ENCODE data around the gene MAN2A1. TPM values are rescaled to one million over a fixed set of nuclear protein-coding genes. Genes with fewer than 3 reads are reported as not detected.

Gene MAN2A1
- total RNA-seq (2014; rRNA removed; shearing (Covaris generic)) = 70.8 and 75.3 TPM in 2 replicates

DNA sequence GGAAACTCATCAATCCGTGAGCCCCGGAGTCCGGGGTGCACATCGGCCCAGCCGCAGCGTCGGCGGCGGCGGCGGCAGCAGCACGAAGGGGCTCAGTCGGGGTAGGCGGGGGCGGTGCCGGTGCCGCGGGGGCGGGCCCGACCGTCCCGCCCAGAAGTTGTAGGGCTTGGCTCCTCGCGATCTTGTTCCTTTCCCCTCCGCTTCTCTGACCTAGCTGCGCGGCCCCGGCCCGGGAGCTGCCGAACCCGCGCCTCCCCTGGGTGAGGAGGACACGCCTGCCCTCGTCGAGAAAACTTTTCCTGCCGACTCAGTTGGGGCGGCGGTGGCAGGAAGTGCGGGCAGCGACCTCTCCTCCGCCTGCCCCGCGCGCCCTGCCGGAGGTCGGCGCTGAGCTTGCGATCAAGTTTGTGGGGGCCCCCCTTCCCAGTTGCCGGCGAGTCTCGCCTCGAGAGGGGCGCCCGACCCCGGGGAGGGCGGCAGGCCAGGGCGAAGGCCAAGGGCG, at the start of gene MAN2A1:
Gene MAN2A1 (plus strand): TSS at position 188 of the 502 bp plus-strand sequence. CDS start 491 bp downstream, outside the sequence.
- peak; percentile 64 for DNase-seq (ENCODE audit: low spot score)

DNA sequence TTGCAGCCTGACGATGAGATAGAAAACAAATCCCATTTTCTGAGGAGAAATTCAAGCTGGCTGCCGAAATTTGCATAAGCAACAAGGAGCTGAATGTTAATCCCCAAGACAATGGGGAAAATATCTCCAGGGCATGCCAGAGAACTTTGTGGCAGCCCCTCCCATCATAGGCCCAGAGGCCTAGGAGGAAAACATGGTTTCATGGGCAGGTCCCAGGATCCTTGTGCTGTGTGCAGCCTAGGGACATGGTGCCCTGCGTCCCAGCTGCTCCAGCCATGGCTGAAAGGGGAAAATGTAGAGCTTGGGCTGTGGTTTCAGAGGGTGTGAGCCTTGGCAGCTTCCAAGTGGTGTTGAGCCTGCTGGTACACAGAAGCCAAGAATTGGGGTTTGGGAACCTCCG, 48.8 kb upstream of the MAN2A1 start:
- no peak for DNase-seq (ENCODE audit: low spot score)

DNA sequence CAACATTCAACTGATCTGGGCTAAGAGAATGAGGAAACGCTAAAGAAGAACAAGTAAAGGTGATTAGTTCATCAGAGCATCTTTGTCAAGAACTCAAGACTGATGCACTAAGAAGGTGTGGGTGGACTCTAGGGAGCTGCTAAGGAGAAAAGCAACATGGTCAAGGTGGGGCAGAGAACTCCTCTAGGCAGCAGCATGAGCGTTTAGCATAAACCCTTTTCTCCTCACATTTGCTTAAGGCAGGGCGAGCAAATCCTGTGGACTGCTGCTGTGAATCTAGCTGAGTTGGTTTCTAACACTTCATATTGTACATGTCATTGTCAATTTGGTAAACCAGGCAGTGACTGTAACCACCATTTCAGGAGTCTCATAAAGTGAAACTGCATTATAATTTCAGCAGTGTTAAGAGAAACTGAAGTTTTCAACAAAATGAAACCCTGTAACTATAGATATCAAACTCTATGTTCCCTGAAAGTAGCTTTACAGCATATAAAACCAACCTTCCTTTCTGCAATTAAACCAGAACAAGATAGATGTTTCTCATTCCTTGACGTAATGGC, 45.9 kb upstream of the MAN2A1 start:
- no peak for DNase-seq (ENCODE audit: low spot score)

DNA sequence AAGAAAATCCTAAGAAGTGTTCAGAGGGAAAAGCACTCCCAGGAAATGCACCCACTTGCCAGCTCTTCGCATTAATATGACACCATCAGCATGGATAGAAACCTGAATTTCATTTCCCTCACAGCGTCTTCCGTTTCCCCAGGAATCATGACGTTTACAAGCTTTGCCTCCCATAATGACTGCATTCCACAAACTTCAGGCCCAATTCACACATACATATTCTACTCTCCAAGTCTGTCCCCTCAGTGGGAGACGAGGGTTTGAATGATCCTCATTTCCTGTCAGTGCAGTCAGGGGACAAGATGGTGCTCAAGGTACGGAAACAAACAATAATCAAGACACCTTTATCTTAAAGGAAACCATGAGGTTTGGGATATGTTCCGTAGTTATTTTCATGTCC, 44.9 kb upstream of the MAN2A1 start:
- DNase-seq (ENCODE audit: low spot score) = no peak

DNA sequence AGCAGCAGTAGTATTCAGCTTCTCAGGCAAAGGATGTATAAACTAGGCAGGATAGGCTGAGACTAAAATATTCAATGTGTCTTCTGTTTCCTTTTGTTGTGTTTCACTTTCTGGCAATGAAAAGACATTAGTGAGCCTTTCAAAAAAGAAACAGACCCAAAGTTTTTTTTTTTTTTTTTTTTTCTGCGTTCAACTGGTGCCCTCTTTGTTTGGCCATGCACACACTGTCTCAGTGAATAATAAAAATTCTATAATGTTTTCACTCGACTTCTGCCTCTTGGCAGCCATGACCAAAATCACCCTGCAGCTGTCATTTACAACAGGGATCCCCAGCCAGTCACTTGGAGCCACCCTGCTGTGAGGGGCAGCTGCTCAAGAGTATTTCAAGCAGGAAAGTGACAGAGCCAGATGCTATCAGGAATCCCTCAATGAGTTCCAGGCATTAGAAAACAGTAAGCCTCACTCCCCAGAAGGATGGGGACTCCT, 44.0 kb upstream of the MAN2A1 start:
- DNase-seq (ENCODE audit: low spot score) = no peak

DNA sequence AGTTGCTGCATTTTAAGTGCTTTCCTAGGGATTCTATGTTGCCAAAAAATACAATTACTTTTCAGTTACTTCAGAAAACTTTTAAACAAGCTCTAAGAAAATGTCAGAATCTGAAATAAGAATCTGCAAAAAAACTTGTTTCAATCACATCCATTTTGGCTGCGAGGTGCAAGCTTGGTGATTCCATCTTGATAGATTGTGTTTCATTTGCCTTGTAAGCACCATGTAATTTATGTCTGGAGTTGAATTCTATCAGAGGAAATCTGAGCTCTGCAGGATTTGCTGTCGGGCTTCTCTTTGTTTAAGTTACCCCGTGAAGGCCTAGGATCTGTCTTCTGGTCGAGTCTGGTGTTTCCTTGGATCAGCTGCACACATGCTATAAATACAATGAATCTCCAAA, 40.4 kb upstream of the MAN2A1 start:
- no peak for DNase-seq (ENCODE audit: low spot score)

DNA sequence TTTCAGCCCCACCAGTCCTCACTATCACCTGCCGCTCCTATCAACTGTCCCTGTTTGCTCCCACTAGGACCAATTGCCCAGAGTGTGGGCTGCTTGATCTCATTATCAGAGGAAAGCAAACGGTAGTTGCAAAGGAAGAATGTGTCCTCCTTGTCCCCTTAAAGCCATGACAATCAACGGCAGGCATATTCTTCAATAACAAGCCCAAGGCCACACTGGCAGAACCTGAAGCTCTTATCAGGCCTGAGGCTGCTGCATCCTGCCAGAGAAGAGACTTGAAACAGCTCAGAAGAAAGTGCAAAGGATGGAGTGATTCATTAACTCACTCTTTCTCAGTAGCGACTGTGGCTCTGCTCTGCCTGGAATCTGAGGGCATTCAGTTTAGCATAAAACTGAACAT, 39.2 kb upstream of the MAN2A1 start:
- no peak for DNase-seq (ENCODE audit: low spot score)

DNA sequence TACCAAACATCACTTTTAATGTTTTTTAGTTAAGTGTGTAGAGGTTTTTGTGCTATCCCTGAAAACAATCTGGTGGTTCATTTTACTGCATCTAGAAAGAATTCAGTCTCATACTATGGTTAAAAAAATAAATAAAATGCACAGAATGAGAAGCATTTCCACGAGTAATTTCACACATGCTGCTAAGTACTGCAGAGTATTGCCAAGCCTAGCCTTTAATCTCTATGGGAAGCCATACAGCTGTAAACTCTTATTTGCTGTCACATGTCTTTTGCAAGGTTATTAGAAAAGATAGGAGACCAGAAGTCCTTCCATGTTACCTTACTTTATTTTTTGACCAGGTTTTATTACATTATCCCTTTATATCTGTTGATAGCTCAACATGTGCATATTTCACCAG, 37.6 kb upstream of the MAN2A1 start:
- no peak for DNase-seq (ENCODE audit: low spot score)

DNA sequence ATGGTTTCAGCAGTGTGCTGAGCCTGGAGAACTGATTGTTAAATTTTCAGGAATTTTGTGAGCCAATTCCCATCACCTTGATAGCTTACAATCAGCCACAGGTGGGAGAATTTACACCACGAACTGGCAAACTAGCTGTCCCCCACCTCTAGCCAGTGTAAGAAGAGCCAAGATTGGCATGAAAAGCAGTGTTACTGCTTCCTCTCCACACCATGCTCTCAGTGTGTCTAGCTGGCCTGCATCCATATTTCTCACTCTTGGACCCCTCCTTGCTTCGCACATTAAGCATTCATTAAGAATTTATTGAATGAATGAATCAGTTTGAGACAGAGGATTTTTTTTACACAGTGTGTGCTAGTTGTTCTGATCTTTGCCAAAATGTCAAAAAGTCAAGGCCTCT, 36.7 kb upstream of the MAN2A1 start:
- DNase-seq (ENCODE audit: low spot score) = no peak

DNA sequence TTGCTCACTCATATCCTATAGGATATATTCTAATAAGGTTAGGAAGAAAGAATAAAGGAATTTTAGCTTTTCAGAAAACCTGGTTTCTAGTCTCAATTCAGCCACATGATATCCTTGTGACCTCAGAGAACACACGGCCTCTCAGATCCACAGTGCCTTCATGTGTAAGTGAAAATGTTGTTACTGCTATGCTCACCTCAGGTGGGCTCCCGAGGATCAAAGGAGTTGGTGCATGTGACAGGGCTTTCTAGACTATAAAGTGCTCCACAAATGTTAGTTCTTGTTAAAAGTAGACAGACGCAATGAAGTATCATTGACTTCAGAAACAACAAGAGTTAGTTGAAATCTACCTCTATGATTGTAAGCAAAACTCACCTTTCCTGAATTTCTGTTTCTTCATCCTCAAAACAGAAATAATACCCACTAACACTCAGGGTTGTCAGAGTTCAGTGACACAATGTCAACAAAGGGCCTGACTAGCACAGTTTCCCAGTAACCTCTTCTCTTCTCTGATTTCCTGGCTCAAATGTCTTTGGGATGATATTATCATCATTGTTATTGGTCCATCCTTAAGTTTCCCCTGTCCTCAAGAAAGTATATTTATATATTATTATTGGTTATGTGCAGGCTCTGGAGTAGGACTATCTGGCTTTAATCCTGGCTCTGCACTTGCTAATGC, 36.0 kb upstream of the MAN2A1 start:
- DNase-seq (ENCODE audit: low spot score) = no peak

DNA sequence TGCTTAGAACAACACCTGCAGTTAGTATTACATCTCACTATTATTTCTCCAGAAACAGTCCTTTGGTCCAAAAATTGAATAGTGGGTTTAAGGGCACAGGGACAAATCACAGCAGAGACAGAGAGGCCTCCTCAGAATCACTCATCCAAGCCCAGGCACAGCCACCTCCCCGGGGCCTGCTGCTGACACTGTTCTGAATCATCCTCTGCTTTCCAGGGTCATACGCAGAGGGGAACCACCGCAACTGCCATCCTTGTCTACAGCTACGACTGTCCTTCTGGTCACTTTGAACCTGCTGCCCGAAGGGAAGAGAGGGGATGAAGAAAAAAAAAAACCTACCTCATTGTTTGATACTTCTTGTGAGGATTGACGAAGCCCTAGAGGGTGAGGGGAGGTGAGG, 35.3 kb upstream of the MAN2A1 start:
- DNase-seq (ENCODE audit: low spot score) = peak; percentile 72

DNA sequence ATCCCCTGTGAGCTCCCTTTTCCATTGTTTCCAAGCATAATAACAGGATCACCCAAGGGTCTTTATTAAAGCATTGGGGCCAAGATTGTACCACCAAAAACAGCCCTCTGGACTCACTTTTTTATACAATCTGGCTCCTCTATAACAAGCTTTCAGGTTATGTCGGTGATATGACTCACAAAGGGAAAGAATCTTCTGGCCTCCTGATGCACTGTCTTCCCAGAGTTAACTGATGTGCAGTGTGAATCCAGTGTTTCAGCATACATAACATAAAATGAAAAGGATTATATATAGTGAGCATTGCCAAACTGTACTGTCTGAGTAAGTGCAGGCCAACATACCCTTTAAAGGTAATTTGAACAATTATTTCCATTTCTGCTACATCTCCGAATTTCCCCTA, 33.9 kb upstream of the MAN2A1 start:
- peak; percentile 6 for DNase-seq (ENCODE audit: low spot score)

DNA sequence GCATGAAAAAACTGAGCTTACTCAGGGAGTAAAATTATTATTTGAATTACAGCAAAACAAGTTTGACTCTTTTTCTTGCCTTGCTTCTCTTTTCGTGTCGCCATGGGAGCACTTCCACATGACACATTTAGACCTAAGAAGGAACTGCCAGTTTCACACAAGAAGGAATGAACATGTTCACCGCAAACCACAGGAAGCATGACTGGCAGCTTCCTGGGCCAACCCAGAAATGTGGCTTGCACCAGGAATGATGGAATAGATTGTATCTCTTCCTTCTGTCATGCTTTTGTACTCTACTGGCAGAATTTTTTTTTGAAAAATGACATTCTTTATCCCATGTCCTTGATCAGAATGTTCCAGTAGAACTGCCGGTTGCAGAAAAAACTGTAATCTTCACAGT, 32.9 kb upstream of the MAN2A1 start:
- peak; percentile 93 for DNase-seq (ENCODE audit: low spot score)

DNA sequence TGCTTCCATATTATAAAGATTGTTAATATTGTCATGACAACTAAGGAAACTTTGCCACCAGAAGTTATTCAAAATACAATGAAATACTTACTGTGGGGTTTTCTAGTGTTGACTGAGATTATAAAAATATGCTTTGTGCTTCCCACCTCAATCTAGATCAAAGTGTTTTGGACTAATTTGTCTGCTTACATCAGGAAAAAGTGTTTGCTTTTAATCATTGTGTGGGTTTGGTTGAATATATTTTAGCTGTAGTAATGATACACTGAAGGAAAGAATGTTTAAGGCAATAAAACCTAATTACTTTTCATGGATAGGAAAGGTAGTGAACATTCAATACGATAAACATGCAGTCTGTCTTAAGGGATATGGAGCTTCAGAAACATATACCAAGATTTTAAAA, 29.8 kb upstream of the MAN2A1 start:
- DNase-seq (ENCODE audit: low spot score) = no peak

DNA sequence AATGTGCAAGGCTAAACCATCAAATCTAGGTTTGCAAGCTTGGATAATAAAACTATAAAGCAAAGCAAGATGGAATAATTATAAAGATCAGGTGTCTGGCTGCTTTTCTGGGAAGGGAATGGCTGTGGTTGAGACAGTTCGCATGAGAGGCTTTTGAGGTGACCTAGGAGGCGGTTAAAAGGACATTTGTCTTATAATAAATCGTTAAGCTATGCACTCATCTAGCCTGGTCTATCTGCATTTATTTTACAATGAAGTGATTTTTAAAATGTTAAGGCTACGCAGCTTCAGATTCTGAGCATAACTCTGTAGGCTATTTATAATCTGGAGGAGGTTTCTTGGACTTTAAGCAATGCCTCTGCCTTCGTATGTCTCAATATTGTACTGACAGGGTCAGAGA, 29.4 kb upstream of the MAN2A1 start:
- DNase-seq (ENCODE audit: low spot score) = no peak

DNA sequence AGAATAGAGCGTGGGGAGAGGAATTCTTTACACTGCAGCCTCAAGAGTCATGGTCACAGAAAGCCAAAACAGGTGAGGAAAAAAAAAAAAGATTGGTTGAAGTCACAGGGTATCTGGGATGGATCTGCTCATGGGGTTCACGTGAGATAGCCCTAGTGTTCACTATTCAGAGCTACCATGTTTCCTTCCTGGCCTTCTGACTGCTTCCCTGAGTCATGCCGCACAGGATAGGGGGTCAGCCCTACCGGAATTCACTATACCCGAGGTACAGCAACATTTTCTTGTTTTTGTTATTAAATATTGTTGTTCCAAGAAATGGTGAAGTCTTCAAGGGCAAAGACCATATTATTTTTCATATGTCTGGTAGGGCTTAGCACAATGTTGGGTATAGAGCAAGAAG, 21.5 kb upstream of the MAN2A1 start:
- DNase-seq (ENCODE audit: low spot score) = no peak

DNA sequence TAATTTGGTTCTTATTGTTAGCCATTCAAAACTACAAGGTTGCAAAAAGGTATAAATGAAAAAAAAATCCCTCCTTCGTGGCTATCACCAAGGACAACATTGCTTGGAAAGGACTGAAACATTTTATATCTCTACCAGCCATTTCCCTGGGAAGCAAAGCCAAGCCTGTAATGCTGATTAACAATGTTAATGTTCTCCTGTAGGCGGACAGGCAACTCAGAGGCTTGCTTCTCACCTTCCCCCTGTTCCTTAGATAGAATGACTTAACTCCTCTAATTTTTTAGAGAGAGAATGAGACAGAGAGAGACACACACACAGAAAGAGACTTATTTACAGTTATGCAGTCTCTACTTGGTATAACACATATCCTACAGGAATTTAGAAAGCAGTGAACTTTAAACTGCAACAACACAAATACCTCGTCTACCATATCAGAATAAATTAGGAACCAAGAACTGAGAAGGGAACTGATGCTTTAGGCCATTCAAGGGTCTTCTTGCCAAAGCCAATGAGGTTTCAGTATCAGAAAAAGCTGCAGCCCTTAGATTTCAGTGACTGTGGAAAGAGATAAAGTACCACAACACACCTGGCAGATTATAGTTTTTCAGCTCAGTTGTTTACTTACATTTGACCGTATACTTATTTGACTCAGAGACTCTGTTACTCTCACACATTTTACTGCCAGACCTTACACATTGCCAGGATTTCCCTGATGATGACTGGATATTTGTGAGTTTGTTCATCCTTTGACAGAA, 20.9 kb upstream of the MAN2A1 start:
- no peak for DNase-seq (ENCODE audit: low spot score)

DNA sequence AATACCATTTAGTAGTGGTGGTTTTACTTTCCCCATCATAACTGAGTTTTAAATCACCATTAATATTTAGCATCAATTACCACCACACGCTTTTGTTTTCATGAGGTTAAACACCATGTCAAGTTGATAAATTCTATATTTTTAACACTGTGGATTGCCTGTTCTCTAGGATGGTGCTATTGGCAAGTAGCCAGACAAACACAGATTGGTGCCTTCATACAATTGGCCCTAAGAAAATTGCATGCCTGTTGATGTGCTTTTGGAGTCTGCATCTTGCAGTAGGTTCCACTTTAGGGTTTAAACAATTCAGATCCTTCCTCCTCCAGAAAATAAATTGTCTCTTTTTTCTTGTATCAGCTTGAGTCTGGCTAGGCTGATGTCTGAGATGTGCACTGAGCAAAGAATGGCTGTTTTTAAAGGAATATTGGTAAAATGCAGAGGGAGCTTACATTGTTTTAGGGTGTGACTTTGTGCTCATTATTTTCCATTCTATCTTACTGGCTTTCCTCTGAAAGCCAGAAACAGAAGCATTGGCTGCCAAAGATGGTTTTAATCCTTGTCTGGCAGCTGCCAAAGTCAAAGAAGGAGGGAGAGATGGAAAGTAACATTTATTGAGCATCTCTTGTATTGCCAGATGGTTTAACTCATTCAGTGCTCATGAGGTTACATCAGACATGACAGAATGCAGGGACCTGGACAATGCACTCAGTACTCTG, 19.6 kb upstream of the MAN2A1 start:
- no peak for DNase-seq (ENCODE audit: low spot score)

DNA sequence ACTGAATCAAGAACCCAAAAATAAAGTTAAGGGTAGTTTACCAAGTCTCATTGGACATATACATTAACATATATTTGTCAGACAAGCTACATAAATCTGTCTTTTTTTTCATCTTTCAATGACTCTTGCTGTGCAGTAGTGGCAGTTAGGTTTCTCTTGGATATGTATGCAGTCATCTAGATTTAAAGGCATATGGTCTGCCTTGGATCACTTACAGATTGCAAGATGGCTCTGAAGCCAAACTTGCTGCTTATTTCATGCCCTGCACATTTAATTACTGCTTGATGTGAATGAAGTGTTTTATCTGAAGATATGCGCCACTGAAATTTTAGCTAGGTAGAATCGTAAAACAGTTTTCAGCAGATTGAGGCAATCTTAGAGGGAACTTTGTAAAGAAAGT, 18.6 kb upstream of the MAN2A1 start:
- DNase-seq (ENCODE audit: low spot score) = no peak

DNA sequence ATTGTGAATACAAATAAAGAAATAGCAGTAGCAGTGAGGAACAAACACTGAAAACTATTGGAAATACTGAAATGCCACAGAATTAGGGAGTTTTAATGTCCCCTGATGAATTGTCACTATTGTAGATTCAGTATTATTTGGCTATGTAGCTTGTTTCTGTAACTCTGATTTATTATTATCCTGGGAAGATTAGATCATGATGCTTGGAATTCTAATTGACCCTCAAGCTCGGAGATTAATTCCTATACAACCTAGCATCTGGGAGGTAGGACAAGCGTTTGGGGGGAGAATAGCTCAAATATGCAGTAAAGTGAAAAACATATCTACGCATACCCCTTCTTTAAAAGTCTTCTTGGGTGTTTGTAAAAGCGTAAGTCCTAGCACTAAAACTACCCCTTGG, 15.1 kb upstream of the MAN2A1 start:
- no peak for DNase-seq (ENCODE audit: low spot score)

DNA sequence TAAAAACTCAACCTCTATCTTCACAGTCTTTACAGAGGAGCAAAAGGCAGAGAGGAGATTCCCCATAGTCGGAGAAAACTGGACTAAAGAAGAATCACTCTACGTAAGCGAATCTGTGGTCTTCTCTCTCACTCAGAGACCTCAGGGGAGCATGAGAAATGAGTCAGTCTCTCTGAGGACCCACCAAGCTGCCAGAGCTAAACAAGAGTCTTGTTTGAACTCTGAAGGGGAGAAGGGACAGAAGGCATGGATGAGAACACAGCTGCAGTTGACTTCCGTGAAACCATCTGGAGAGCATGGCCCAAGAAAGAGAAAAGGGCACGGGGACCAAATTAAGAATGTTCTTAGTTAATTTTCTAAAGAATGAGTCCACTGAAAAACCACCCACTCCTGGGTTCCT, 12.8 kb upstream of the MAN2A1 start:
- no peak for DNase-seq (ENCODE audit: low spot score)

DNA sequence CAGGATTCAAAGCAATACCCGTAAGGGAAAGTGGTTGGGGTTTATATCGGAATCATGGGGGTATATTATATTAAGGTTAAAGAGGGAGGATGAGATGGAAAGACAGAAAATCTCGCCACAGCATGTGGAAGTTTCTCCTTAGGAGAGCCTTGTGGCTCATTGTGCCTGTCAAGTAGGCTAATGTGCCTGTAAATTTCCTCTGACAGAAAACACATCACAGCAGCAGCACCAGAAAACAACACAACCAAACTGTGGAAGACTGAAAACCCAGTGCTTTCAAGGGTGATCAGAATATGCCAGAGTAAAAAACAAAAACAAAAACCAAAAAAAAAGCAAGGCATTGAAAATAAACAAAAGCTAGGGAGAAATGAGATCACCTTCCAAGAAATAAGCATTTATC, 11.3 kb upstream of the MAN2A1 start:
- DNase-seq (ENCODE audit: low spot score) = no peak

Data from A172 (cell line).